IMR-90 (cell line): ENCODE measurements around the gene RUNX2. TPM values are rescaled to one million over a fixed set of nuclear protein-coding genes. Genes with fewer than 3 reads are reported as not detected.

ENCODE experiments used
- ATAC-seq: fragments of 200-7000 bp; cut with Tn5 transposase; 2 replicates; pipeline ENCODE4 v1.9.1; 2020; ENCODE audit warnings: low read depth, mild to moderate bottlenecking, moderate library complexity
- BruUV-seq: library from RNA; stranded (reverse); fragments of 400-500 nt; replicated peaks from 2 replicates; lab custom pipeline; 2021; lab: Mats Ljungman, UMichigan
- CTCF ChIA-PET: fragments of 300-600 bp; formaldehyde crosslinking; extraction: SDS; loops from one replicate; lab custom pipeline; 2021; ENCODE audit warnings: antibody characterized with exemption; lab: Yijun Ruan, JAX
- POLR2A ChIA-PET: fragments of 300-600 bp; sonication (Branson Sonifier 250); formaldehyde crosslinking; loops from one replicate; lab custom pipeline; 2022; ENCODE audit warnings: antibody characterized with exemption; ENCODE audit not compliant: unreplicated experiment; lab: Charles Lee
- DNase-seq: peaks from one replicate; pipeline ENCODE4 v3.0.0; 2013
- H2AFZ ChIP-seq: replicated peaks from 2 replicates; pipeline ENCODE3; 2013; ENCODE audit warnings: low read length, mild to moderate bottlenecking; ENCODE audit not compliant: poor library complexity
- H2AK5ac ChIP-seq: 2 replicates; pipeline ENCODE4 v1.6.1; 2013; ENCODE audit warnings: low read depth, low read length, inconsistent platforms
- H2AK9ac ChIP-seq: replicated peaks from 2 replicates; pipeline ENCODE3; 2013; ENCODE audit warnings: mild to moderate bottlenecking, low read depth, low read length, moderate library complexity; ENCODE audit not compliant: poor library complexity
- H2BK120ac ChIP-seq: 2 replicates; pipeline ENCODE4 v1.6.1; 2013; ENCODE audit warnings: low read depth, low read length, inconsistent platforms
- H2BK15ac ChIP-seq: 3 replicates; pipeline ENCODE4 v1.6.1; 2013; ENCODE audit warnings: low read depth, low read length, inconsistent platforms
- H2BK20ac ChIP-seq: 2 replicates; pipeline ENCODE4 v1.6.1; 2013; ENCODE audit warnings: low read depth, mild to moderate bottlenecking, inconsistent platforms, low read length, moderate library complexity
- H2BK5ac ChIP-seq: 2 replicates; pipeline ENCODE4 v1.6.1; 2013; ENCODE audit warnings: mild to moderate bottlenecking, low read depth, low read length, inconsistent platforms; ENCODE audit not compliant: poor library complexity, severe bottlenecking
- H3K14ac ChIP-seq: replicated peaks from 2 replicates; pipeline ENCODE4 v1.6.1; 2013; ENCODE audit warnings: low read depth, low read length, inconsistent platforms
- H3K18ac ChIP-seq: 2 replicates; pipeline ENCODE4 v1.6.1; 2013; ENCODE audit warnings: low read depth, low read length, control low read depth
- H3K23ac ChIP-seq: 2 replicates; pipeline ENCODE4 v1.6.1; 2013; ENCODE audit warnings: low read depth, low read length, inconsistent platforms
- H3K27ac ChIP-seq: 2 replicates; pipeline ENCODE4 v1.5.1; 2013; ENCODE audit warnings: mild to moderate bottlenecking, control low read depth, low read length; ENCODE audit not compliant: insufficient read depth
- H3K27me3 ChIP-seq: 2 replicates; pipeline ENCODE4 v1.6.1; 2013; ENCODE audit warnings: low read length; ENCODE audit not compliant: control insufficient read depth, insufficient read depth
- H3K36me3 ChIP-seq: 2 replicates; pipeline ENCODE4 v1.6.1; 2013; ENCODE audit warnings: low read length, mixed read lengths; ENCODE audit not compliant: control insufficient read depth, insufficient read depth
- H3K4ac ChIP-seq: 2 replicates; pipeline ENCODE4 v1.6.1; 2013; ENCODE audit warnings: low read depth, low read length, inconsistent platforms
- H3K4me1 ChIP-seq: 2 replicates; pipeline ENCODE4 v1.6.1; 2013; ENCODE audit warnings: low read length, mixed read lengths; ENCODE audit not compliant: control insufficient read depth, insufficient read depth
- H3K4me2 ChIP-seq: 2 replicates; pipeline ENCODE4 v1.6.1; 2013; ENCODE audit warnings: low read depth, mild to moderate bottlenecking, control low read depth, low read length, moderate library complexity
- H3K4me3 ChIP-seq: 2 replicates; pipeline ENCODE4 v1.5.1; 2013; ENCODE audit warnings: low read depth, mild to moderate bottlenecking, control low read depth, low read length, moderate library complexity; ENCODE audit not compliant: insufficient read depth
- H3K56ac ChIP-seq: 2 replicates; pipeline ENCODE4 v1.6.1; 2013; ENCODE audit warnings: low read length, inconsistent platforms; ENCODE audit not compliant: insufficient read depth; ENCODE audit errors: extremely low read depth
- H3K79me1 ChIP-seq, 2 experiments: 2 replicates each; pipeline ENCODE4 v1.6.1; 2013; ENCODE audit warnings: low read length in 2 of 2, inconsistent platforms in 1 of 2, low read depth in 1 of 2
- H3K9ac ChIP-seq: 2 replicates; pipeline ENCODE4 v1.6.1; 2013; ENCODE audit warnings: low read depth, low read length, control low read depth
- H3K9me1 ChIP-seq: 2 replicates; pipeline ENCODE4 v1.6.1; 2013; ENCODE audit warnings: low read length, inconsistent platforms; ENCODE audit not compliant: insufficient read depth
- H3K9me3 ChIP-seq: 2 replicates; pipeline ENCODE4 v1.6.1; 2013; ENCODE audit warnings: low read length; ENCODE audit not compliant: control insufficient read depth, insufficient read depth
- H4K20me1 ChIP-seq: 2 replicates; pipeline ENCODE4 v1.6.1; 2013; ENCODE audit warnings: low read length, inconsistent platforms; ENCODE audit not compliant: insufficient read depth
- H4K5ac ChIP-seq: 2 replicates; pipeline ENCODE4 v1.6.1; 2013; ENCODE audit warnings: mild to moderate bottlenecking, low read depth, low read length, control low read depth
- H4K8ac ChIP-seq, 2 experiments: 2 replicates each; pipeline ENCODE4 v1.6.1; 2013; ENCODE audit warnings: low read depth in 2 of 2, low read length in 2 of 2, control low read depth in 1 of 2, inconsistent platforms in 1 of 2
- H4K91ac ChIP-seq: 2 replicates; pipeline ENCODE4 v1.6.1; 2013; ENCODE audit warnings: low read depth, low read length, inconsistent platforms; ENCODE audit not compliant: insufficient read depth
- CEBPB ChIP-seq: IDR thresholded peaks from 2 replicates; pipeline ENCODE4 v1.6.1; 2012; ENCODE audit warnings: low read depth, low read length, improper control_type of control experiment
- CHD1 ChIP-seq: IDR thresholded peaks from 2 replicates; pipeline ENCODE4 v1.6.1; 2012; ENCODE audit warnings: low read depth, low read length, improper control_type of control experiment
- CTCF ChIP-seq: conservative IDR thresholded peaks from 2 replicates; pipeline ENCODE4 v1.5.1; 2012; ENCODE audit warnings: mild to moderate bottlenecking, low read depth, low read length, improper control_type of control experiment
- FOS ChIP-seq: fragments of 150-350 bp; IDR thresholded peaks from 2 replicates; pipeline ENCODE4 v1.6.1; 2016; ENCODE audit warnings: low read depth, low read length
- MAZ ChIP-seq: IDR thresholded peaks from 2 replicates; pipeline ENCODE4 v1.6.1; 2012; ENCODE audit warnings: low read depth, mild to moderate bottlenecking, low read length, improper control_type of control experiment, moderate library complexity, borderline replicate concordance
- MXI1 ChIP-seq: IDR thresholded peaks from 2 replicates; pipeline ENCODE4 v1.6.1; 2012; ENCODE audit warnings: low read depth, mild to moderate bottlenecking, low read length, moderate library complexity, borderline replicate concordance
- NFE2L2 ChIP-seq: fragments of 150-350 bp; IDR thresholded peaks from 2 replicates; pipeline ENCODE4 v1.6.1; 2016; ENCODE audit warnings: low read depth, mild to moderate bottlenecking, low read length
- POLR2A ChIP-seq: IDR thresholded peaks from 2 replicates; pipeline ENCODE4 v1.6.1; 2012; ENCODE audit warnings: mild to moderate bottlenecking, low read depth, low read length
- RAD21 ChIP-seq: IDR thresholded peaks from 2 replicates; pipeline ENCODE4 v1.6.1; 2012; ENCODE audit warnings: low read length, improper control_type of control experiment
- RCOR1 ChIP-seq: IDR thresholded peaks from 2 replicates; pipeline ENCODE4 v1.6.1; 2012; ENCODE audit warnings: mild to moderate bottlenecking, low read length, improper control_type of control experiment; ENCODE audit not compliant: insufficient replicate concordance
- RFX5 ChIP-seq: IDR thresholded peaks from 2 replicates; pipeline ENCODE4 v1.8.0; 2012; ENCODE audit warnings: low read depth, mild to moderate bottlenecking, low read length, moderate library complexity
- SMC3 ChIP-seq: fragments of 150-350 bp; IDR thresholded peaks from 2 replicates; pipeline ENCODE4 v1.6.1; 2016; ENCODE audit warnings: low read depth, mild to moderate bottlenecking, antibody characterized with exemption, low read length, moderate library complexity
- USF2 ChIP-seq: fragments of 150-350 bp; IDR thresholded peaks from 2 replicates; pipeline ENCODE4 v1.6.1; 2017; ENCODE audit warnings: mild to moderate bottlenecking, antibody characterized with exemption, low read length, low read depth
- WGBS, 2 experiments: methylation state at CpG; one replicate each; pipeline versions ENCODE4 v1.1.5 to v1.1.7; 2013; ENCODE audit warnings: missing lambda C conversion rate in 2 of 2; ENCODE audit not compliant: insufficient read length in 1 of 2; ENCODE audit errors: extremely low coverage in 2 of 2; 5-methylcytosine and 5-hydroxymethylcytosine counted together
- dilution Hi-C: fragments of 300-500 bp; cut with HindIII; formaldehyde crosslinking; loops from one replicate; pipeline ENCODE4 v1.14.3; 2018; ENCODE audit warnings: low sequenced_read_pairs; ENCODE audit not compliant: unreplicated experiment
- in situ Hi-C: fragments of 300-500 bp; cut with MboI; formaldehyde crosslinking; loops from 3 replicates; pipeline ENCODE4 v1.14.3; 2019; ENCODE audit warnings: low sequenced_read_pairs, inconsistent platforms, mixed read lengths
- intact Hi-C: fragments of 100-400 bp; cut with micrococcal nuclease; formaldehyde crosslinking; loops from 2 replicates; pipeline ENCODE4 v1.10.0; 2022
- polyA plus RNA-seq, 3 experiments: library from polyadenylated mRNA; depleted of rRNA; stranded (reverse); fragments of >200 nt; gene quantifications; 2 replicates each; pipeline ENCODE4 v1.2.3, GENCODE V29; 2012; ENCODE audit warnings: low replicate concordance in 1 of 3
- total RNA-seq: library from RNA; depleted of rRNA; stranded (reverse); fragments of >200 nt; gene quantifications from 2 replicates; pipeline ENCODE4 v1.2.3, GENCODE V29; 2012
- TF ChIP-seq, protein P1 (sequence below): fragments of 150-350 bp; IDR thresholded peaks from 2 replicates; pipeline ENCODE4 v1.6.1; 2016; ENCODE audit warnings: low read depth, mild to moderate bottlenecking, low read length, moderate library complexity, borderline replicate concordance

RUNX2 gene
- total and polyA plus RNA-seq, 2 of the 4 experiments (the other 2 are of a cell fraction): 2.3 to 4.7 TPM

- no peak overlapping the region; the same call in 1 of the 2 replicates for H2BK20ac ChIP-seq
- H3K23ac ChIP-seq: no peak overlapping the region
- no peak overlapping the region for H2AK5ac ChIP-seq
- in situ Hi-C loops: no loop called here
- H3K4ac ChIP-seq: no peak overlapping the region
- H3K27me3 ChIP-seq: no peaks in the 10 kb centered on the region
- H3K36me3 ChIP-seq: peaks cover under 1% of the 10 kb centered on the region; the same call in 1 of the 2 replicates
- no TSS peak for BruUV-seq
- DNase-seq (no peak), ATAC-seq (no peak)
- H3K14ac ChIP-seq: no peak overlapping the region
- peaks cover 11% of the 10 kb centered on the region for H3K4me1 ChIP-seq
- dilution Hi-C loops: no loop called here
- H3K56ac ChIP-seq: no peak overlapping the region
- peaks cover 9 to 28% of the 10 kb centered on the region in 2 experiments for H3K79me1 ChIP-seq
- H3K9me3 ChIP-seq: no peaks in the 10 kb centered on the region
- no peak overlapping the region for H2BK15ac ChIP-seq
- no peaks in the 10 kb centered on the region for H4K20me1 ChIP-seq
- H3K27ac ChIP-seq: no peak overlapping the region
- no peak overlapping the region for H2AK9ac ChIP-seq
- peak overlapping the region; percentile 55; the same call in 1 of the 2 replicates for H2BK120ac ChIP-seq
- 0 out of 2 replicates have a peak overlapping the region, but pooled peaks have one; percentile 24 for H3K4me2 ChIP-seq
- POLR2A ChIA-PET: no interaction called here
- no peak overlapping the region for H3K9ac ChIP-seq
- no CpG with 5 or more reads among the region's 2 CpGs for WGBS, 2 experiments
- intact Hi-C loops: no loop called here
- peak overlapping the region; percentile 35; the same call in 1 of the 2 replicates for H4K5ac ChIP-seq
- no peak overlapping the region for H4K91ac ChIP-seq
- H2AFZ ChIP-seq: no peak overlapping the region
- H3K9me1 ChIP-seq: peaks cover 3% of the 10 kb centered on the region; the same call in 1 of the 2 replicates
- CTCF ChIA-PET: interaction anchor here (0.6 kb wide), 2 partner anchors 25 to 218 kb away, joined by 3 read pairs; no protein-coding TSS in a partner anchor
- H2BK5ac ChIP-seq: no peak overlapping the region
- peak overlapping the region; percentile 34; the same call in 1 of the 2 replicates for H3K18ac ChIP-seq
- H4K8ac ChIP-seq: no peak overlapping the region
- H3K4me3 ChIP-seq: no peak overlapping the region
- no peak for TF ChIP-seq POLR2A
- TF ChIP-seq RAD21: no peak
- no peak for TF ChIP-seq FOS
- TF ChIP-seq SMC3: no peak
- no peak for TF ChIP-seq MXI1
- no peak for TF ChIP-seq RCOR1
- no peak for TF ChIP-seq USF2
- TF ChIP-seq, protein P1, sequence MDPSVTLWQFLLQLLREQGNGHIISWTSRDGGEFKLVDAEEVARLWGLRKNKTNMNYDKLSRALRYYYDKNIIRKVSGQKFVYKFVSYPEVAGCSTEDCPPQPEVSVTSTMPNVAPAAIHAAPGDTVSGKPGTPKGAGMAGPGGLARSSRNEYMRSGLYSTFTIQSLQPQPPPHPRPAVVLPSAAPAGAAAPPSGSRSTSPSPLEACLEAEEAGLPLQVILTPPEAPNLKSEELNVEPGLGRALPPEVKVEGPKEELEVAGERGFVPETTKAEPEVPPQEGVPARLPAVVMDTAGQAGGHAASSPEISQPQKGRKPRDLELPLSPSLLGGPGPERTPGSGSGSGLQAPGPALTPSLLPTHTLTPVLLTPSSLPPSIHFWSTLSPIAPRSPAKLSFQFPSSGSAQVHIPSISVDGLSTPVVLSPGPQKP: no peak
- TF ChIP-seq CTCF: no peak
- TF ChIP-seq RFX5: no peak
- no peak for TF ChIP-seq CEBPB
- no peak for TF ChIP-seq NFE2L2
- TF ChIP-seq CHD1: no peak
- TF ChIP-seq MAZ: no peak
These were observed 105.6 kb downstream of the RUNX2 start for GRCh38 chr6:45433533-45434380.
